ENCODE data around the gene RANBP17.

GRCh38 chr5:171175746-171176145, 313.9 kb downstream of the RANBP17 start:
- TF ChIP-seq, protein P1, sequence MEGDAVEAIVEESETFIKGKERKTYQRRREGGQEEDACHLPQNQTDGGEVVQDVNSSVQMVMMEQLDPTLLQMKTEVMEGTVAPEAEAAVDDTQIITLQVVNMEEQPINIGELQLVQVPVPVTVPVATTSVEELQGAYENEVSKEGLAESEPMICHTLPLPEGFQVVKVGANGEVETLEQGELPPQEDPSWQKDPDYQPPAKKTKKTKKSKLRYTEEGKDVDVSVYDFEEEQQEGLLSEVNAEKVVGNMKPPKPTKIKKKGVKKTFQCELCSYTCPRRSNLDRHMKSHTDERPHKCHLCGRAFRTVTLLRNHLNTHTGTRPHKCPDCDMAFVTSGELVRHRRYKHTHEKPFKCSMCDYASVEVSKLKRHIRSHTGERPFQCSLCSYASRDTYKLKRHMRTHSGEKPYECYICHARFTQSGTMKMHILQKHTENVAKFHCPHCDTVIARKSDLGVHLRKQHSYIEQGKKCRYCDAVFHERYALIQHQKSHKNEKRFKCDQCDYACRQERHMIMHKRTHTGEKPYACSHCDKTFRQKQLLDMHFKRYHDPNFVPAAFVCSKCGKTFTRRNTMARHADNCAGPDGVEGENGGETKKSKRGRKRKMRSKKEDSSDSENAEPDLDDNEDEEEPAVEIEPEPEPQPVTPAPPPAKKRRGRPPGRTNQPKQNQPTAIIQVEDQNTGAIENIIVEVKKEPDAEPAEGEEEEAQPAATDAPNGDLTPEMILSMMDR (IDR thresholded peaks at IDR 0.05), result no peak
- TF ChIP-seq POLR2A (IDR thresholded peaks at IDR 0.05), result no peak
